ENCODE data around the gene SIRT5. TPM values are rescaled to one million over a fixed set of nuclear protein-coding genes. Genes with fewer than 3 reads are reported as not detected.

Gene SIRT5
- total and polyA plus RNA-seq, 2 experiments from 2014 or later: 9.8 to 13.1 TPM

GRCh38 chr6:13573669-13574110 lies 711 bp upstream of the SIRT5 start (continued):
- TF ChIP-seq ETS1 (IDR thresholded peaks at IDR 0.05) (no peak), REST (IDR thresholded peaks at IDR 0.05; ENCODE audit: unreplicated experiment) (no peak), POLR2AphosphoS5 (IDR thresholded peaks at IDR 0.05; ENCODE audit: low read depth) (no peak), ZNF331 (CRISPR knock-in tag; IDR thresholded peaks at IDR 0.05; ENCODE audit: low read depth) (no peak), ZNF114 (CRISPR knock-in tag; IDR thresholded peaks at IDR 0.05) (no peak), EZH2 (IDR thresholded peaks at IDR 0.05; ENCODE audit: low read depth, unreplicated experiment) (no peak), STAT1 (IDR thresholded peaks at IDR 0.05; ENCODE audit: unreplicated experiment) (no peak)

GRCh38 chr6:13574149-13574570 lies 241 bp upstream of the SIRT5 start:
- Histone ChIP-seq H3K36me3 (ENCODE audit: insufficient read depth) (no peaks in the 10 kb centered on the region), H3K27me3 (ENCODE audit: insufficient read depth) (no peaks in the 10 kb centered on the region), H2AFZ (no peak overlapping the region), H3F3A (replicated peaks; ENCODE audit: low read depth) (peaks cover 10% of the 10 kb centered on the region), H3K9me2 (ENCODE audit: insufficient read depth) (no peaks in the 10 kb centered on the region), H3K79me2 (replicated peaks; ENCODE audit: insufficient read depth) (peaks cover 28% of the 10 kb centered on the region), H3K4me1 (ENCODE audit: insufficient read depth) (peaks cover 13% of the 10 kb centered on the region), H3K4me3 (peak overlapping the region; percentile 84), H3K27ac (ENCODE audit: low read depth) (peak overlapping the region; percentile 99), H3K4me2 (peak overlapping the region; percentile 94), H4K20me1 (replicated peaks; ENCODE audit: insufficient read depth) (no peaks in the 10 kb centered on the region)
- Mint-ChIP-seq H3K4me3 (peak overlapping the region; percentile 85), H3K9me3 (no peaks in the 10 kb centered on the region; the same call in 2 of the 3 replicates), H3K4me1 (peaks cover 29% of the 10 kb centered on the region), H3K27ac (peak overlapping the region; percentile 98), H3K36me3 (ENCODE audit: low read depth) (no peaks in the 10 kb centered on the region; the same call in 2 of the 3 replicates), H3K27me3 (ENCODE audit: insufficient read depth, low read depth, poor library complexity) (peaks cover 12% of the 10 kb centered on the region)
- ATAC-seq (peak; percentile 92), DNase-seq (ENCODE audit: low spot score) (peak; percentile 96)
- TF ChIP-seq ZNF331 (CRISPR knock-in tag; IDR thresholded peaks at IDR 0.05; ENCODE audit: low read depth): no peak
- no peak for TF ChIP-seq NANOG (IDR thresholded peaks at IDR 0.05; ENCODE audit: borderline replicate concordance)
- 0 out of 2 replicates have a peak, but pooled peaks have one; percentile 8 for TF ChIP-seq CREB1 (CRISPR knock-in tag; IDR thresholded peaks at IDR 0.05; ENCODE audit: low read depth)
- peak; percentile 17 for TF ChIP-seq POLR2AphosphoS5 (IDR thresholded peaks at IDR 0.05; ENCODE audit: low read depth)
- no peak for TF ChIP-seq STAT1 (IDR thresholded peaks at IDR 0.05; ENCODE audit: unreplicated experiment)
- TF ChIP-seq CTCF (conservative IDR thresholded peaks at IDR 0.05; ENCODE audit: low read depth in 2 of 2): peak; percentile 22 to 57; a peak in 3 of 4 replicates
- no peak for TF ChIP-seq ZNF462 (CRISPR knock-in tag; IDR thresholded peaks at IDR 0.05)
- TF ChIP-seq EZH2phosphoT487 (IDR thresholded peaks at IDR 0.05; ENCODE audit: unreplicated experiment): no peak
- TF ChIP-seq EZH2 (IDR thresholded peaks at IDR 0.05; ENCODE audit: low read depth, unreplicated experiment): no peak

Measured in GM23338 (cell line).